Measurements from ENCODE around the gene TMEFF2. TPM values are rescaled to one million over a fixed set of nuclear protein-coding genes. Genes with fewer than 3 reads are reported as not detected.

Gene TMEFF2
- total and polyA plus RNA-seq, 2 donors from 2014 or later, result not detected

GRCh38 chr2:192030289-192030688, 164.4 kb downstream of the TMEFF2 start:
- Histone ChIP-seq H3K36me3 (ENCODE audit: control insufficient read depth in 2 of 3, insufficient read depth in 3 of 3, low read length in 3 of 3) (no peaks in the 10 kb centered on the region), H3K9ac (ENCODE audit: low read length in 3 of 3) (no peak overlapping the region), H3K9me3 (ENCODE audit: control insufficient read depth in 2 of 3, insufficient read depth in 1 of 3, low read length in 3 of 3) (no peaks in the 10 kb centered on the region), H3K27ac (ENCODE audit: low read depth in 2 of 2, low read length in 2 of 2) (no peak overlapping the region), H3K4me3 (ENCODE audit: low read length in 3 of 3) (no peak overlapping the region), H3K27me3 (ENCODE audit: control insufficient read depth, insufficient read depth, low read length) (no peaks in the 10 kb centered on the region), H3K4me1 (ENCODE audit: control insufficient read depth in 2 of 3, insufficient read depth in 2 of 3, low read depth in 1 of 3, low read length in 3 of 3) (no peaks in the 10 kb centered on the region)
- intact Hi-C loops (cut with DNase I), result no loop called here
- DNase-seq (no peak), FAIRE-seq (no peak)
- TF ChIP-seq CTCF (IDR thresholded peaks at IDR 0.05; ENCODE audit: borderline replicate concordance, extremely low read depth, insufficient read depth), result no peak

- no peaks in the 10 kb centered on the region for H3K27me3 ChIP-seq (ENCODE audit: control insufficient read depth, insufficient read depth, low read length)
- DNase-seq (no peak), FAIRE-seq (no peak)
- H3K9ac ChIP-seq (ENCODE audit: low read length in 3 of 3), result no peak overlapping the region
- H3K27ac ChIP-seq (ENCODE audit: low read depth in 2 of 2, low read length in 2 of 2), result no peak overlapping the region
- intact Hi-C loops (cut with DNase I), result no loop called here
- no peak overlapping the region for H3K4me3 ChIP-seq (ENCODE audit: low read length in 3 of 3)
- no peaks in the 10 kb centered on the region for H3K9me3 ChIP-seq (ENCODE audit: control insufficient read depth in 2 of 3, insufficient read depth in 1 of 3, low read length in 3 of 3)
- no peaks in the 10 kb centered on the region for H3K36me3 ChIP-seq (ENCODE audit: control insufficient read depth in 2 of 3, insufficient read depth in 3 of 3, low read length in 3 of 3)
- H3K4me1 ChIP-seq (ENCODE audit: control insufficient read depth in 2 of 3, insufficient read depth in 2 of 3, low read depth in 1 of 3, low read length in 3 of 3), result no peaks in the 10 kb centered on the region
- TF ChIP-seq CTCF (IDR thresholded peaks at IDR 0.05; ENCODE audit: borderline replicate concordance, extremely low read depth, insufficient read depth), result no peak
These were observed 165.6 kb downstream of the TMEFF2 start for GRCh38 chr2:192029089-192029488.

- TF ChIP-seq CTCF (IDR thresholded peaks at IDR 0.05; ENCODE audit: borderline replicate concordance, extremely low read depth, insufficient read depth), result no peak
- Histone ChIP-seq H3K36me3 (ENCODE audit: control insufficient read depth in 2 of 3, insufficient read depth in 3 of 3, low read length in 3 of 3) (no peaks in the 10 kb centered on the region), H3K9ac (ENCODE audit: low read length in 3 of 3) (no peak overlapping the region), H3K9me3 (ENCODE audit: control insufficient read depth in 2 of 3, insufficient read depth in 1 of 3, low read length in 3 of 3) (no peaks in the 10 kb centered on the region), H3K4me3 (ENCODE audit: low read length in 3 of 3) (no peak overlapping the region), H3K27ac (ENCODE audit: low read depth in 2 of 2, low read length in 2 of 2) (no peak overlapping the region), H3K4me1 (ENCODE audit: control insufficient read depth in 2 of 3, insufficient read depth in 2 of 3, low read depth in 1 of 3, low read length in 3 of 3) (no peaks in the 10 kb centered on the region), H3K27me3 (ENCODE audit: control insufficient read depth, insufficient read depth, low read length) (no peaks in the 10 kb centered on the region)
- FAIRE-seq (no peak), DNase-seq (no peak)
- intact Hi-C loops (cut with DNase I), result no loop called here
These were observed 168.0 kb downstream of the TMEFF2 start for GRCh38 chr2:192026825-192027120.

GRCh38 chr2:192026059-192026824, 168.5 kb downstream of the TMEFF2 start:
- Histone ChIP-seq H3K4me3 (ENCODE audit: low read length in 3 of 3) (no peak overlapping the region), H3K9ac (ENCODE audit: low read length in 3 of 3) (no peak overlapping the region), H3K27ac (ENCODE audit: low read depth in 2 of 2, low read length in 2 of 2) (no peak overlapping the region), H3K9me3 (ENCODE audit: control insufficient read depth in 2 of 3, insufficient read depth in 1 of 3, low read length in 3 of 3) (no peaks in the 10 kb centered on the region), H3K36me3 (ENCODE audit: control insufficient read depth in 2 of 3, insufficient read depth in 3 of 3, low read length in 3 of 3) (no peaks in the 10 kb centered on the region), H3K4me1 (ENCODE audit: control insufficient read depth in 2 of 3, insufficient read depth in 2 of 3, low read depth in 1 of 3, low read length in 3 of 3) (no peaks in the 10 kb centered on the region), H3K27me3 (ENCODE audit: control insufficient read depth, insufficient read depth, low read length) (no peaks in the 10 kb centered on the region)
- no peak for TF ChIP-seq CTCF (IDR thresholded peaks at IDR 0.05; ENCODE audit: borderline replicate concordance, extremely low read depth, insufficient read depth)
- DNase-seq, result peak in 1 of 5 donors; percentile 22
- intact Hi-C loops (cut with DNase I), result no loop called here
- no peak for FAIRE-seq
